Caco-2 (cell line): ENCODE measurements around the gene SLC25A21. TPM values are rescaled to one million over a fixed set of nuclear protein-coding genes. Genes with fewer than 3 reads are reported as not detected.

Experiments used
- BruUV-seq: library from RNA; stranded (reverse); fragments of 400-500 nt; replicated peaks from 2 replicates; lab custom pipeline; 2021; lab: Mats Ljungman, UMichigan
- CTCF ChIA-PET: fragments of 300-600 bp; sonication (Branson Sonifier 250); formaldehyde crosslinking; loops from one replicate; lab custom pipeline; 2022; ENCODE audit warnings: antibody characterized with exemption; lab: Charles Lee
- POLR2A ChIA-PET: fragments of 300-600 bp; sonication (Branson Sonifier 250); formaldehyde crosslinking; loops from one replicate; lab custom pipeline; 2022; ENCODE audit warnings: antibody characterized with exemption; lab: Charles Lee
- DNase-seq, 2 experiments: peaks; one replicate each; pipeline versions ENCODE4 v3.0.0 to v3.0.0-alpha.2; 2020 to 2022
- H3K27me3 ChIP-seq: replicated peaks from 2 replicates; pipeline ENCODE4 v1.6.0; 2011; ENCODE audit warnings: low read length; ENCODE audit not compliant: control insufficient read depth, insufficient read depth
- H3K36me3 ChIP-seq: 2 replicates; pipeline ENCODE4 v1.5.1; 2011; ENCODE audit warnings: low read length; ENCODE audit not compliant: control insufficient read depth, insufficient read depth
- H3K4me1 ChIP-seq: fragments of 250-450 bp; sonication (Bioruptor Pico); 2 replicates; pipeline ENCODE4 v1.5.1; 2020; ENCODE audit warnings: mild to moderate bottlenecking
- H3K4me3 ChIP-seq: 2 replicates; pipeline ENCODE4 v1.5.1; 2011; ENCODE audit warnings: low read depth, mild to moderate bottlenecking, control low read depth, low read length
- H3K9me3 ChIP-seq: fragments of 250-450 bp; sonication (Bioruptor Pico); 2 replicates; pipeline ENCODE4 v1.5.1; 2020; ENCODE audit warnings: mild to moderate bottlenecking, moderate library complexity
- H3K27ac Mint-ChIP-seq: one replicate; pipeline ENCODE4 v1.8.0; 2022; ENCODE audit warnings: mixed read lengths; ENCODE audit not compliant: unreplicated experiment
- H3K27me3 Mint-ChIP-seq: one replicate; pipeline ENCODE4 v1.8.0; 2022; ENCODE audit warnings: mixed read lengths; ENCODE audit not compliant: insufficient read depth, unreplicated experiment
- H3K36me3 Mint-ChIP-seq: one replicate; pipeline ENCODE4 v1.8.0; 2022; ENCODE audit warnings: mild to moderate bottlenecking, mixed read lengths; ENCODE audit not compliant: insufficient read depth, unreplicated experiment
- H3K4me1 Mint-ChIP-seq: one replicate; pipeline ENCODE4 v1.8.0; 2022; ENCODE audit warnings: low read depth, mixed read lengths; ENCODE audit not compliant: unreplicated experiment
- H3K4me3 Mint-ChIP-seq: one replicate; pipeline ENCODE4 v1.8.0; 2022; ENCODE audit warnings: mild to moderate bottlenecking, moderate library complexity, mixed read lengths; ENCODE audit not compliant: unreplicated experiment
- H3K9me3 Mint-ChIP-seq: one replicate; pipeline ENCODE4 v1.8.0; 2022; ENCODE audit warnings: mixed read lengths; ENCODE audit not compliant: unreplicated experiment
- intact Hi-C: fragments of 100-400 bp; cut with micrococcal nuclease; formaldehyde crosslinking; loops from one replicate; pipeline ENCODE4 v1.10.0; 2022; ENCODE audit not compliant: unreplicated experiment
- total RNA-seq: library from RNA; stranded (reverse); gene quantifications from 2 replicates; pipeline ENCODE4 v1.2.3, GENCODE V29; 2022
- TF ChIP-seq, protein P1 (sequence below), 2 experiments: fragments of 200-600 bp in 1 of 2; IDR thresholded peaks; 1 replicate in 1 of 2; 2 replicates in 1 of 2; pipeline versions ENCODE4 v1.5.1 to v1.8.0; 2011 to 2022; ENCODE audit warnings: antibody characterized with exemption in 1 of 2, control low read depth in 1 of 2, inconsistent platforms in 1 of 2, low read depth in 1 of 2, low read length in 1 of 2, mild to moderate bottlenecking in 1 of 2, moderate library complexity in 1 of 2; ENCODE audit not compliant: insufficient read depth in 1 of 2, severe bottlenecking in 1 of 2, unreplicated experiment in 1 of 2

The SLC25A21 gene
- total RNA-seq, 1 experiment from 2014 or later, result 3.2 TPM

DNA sequence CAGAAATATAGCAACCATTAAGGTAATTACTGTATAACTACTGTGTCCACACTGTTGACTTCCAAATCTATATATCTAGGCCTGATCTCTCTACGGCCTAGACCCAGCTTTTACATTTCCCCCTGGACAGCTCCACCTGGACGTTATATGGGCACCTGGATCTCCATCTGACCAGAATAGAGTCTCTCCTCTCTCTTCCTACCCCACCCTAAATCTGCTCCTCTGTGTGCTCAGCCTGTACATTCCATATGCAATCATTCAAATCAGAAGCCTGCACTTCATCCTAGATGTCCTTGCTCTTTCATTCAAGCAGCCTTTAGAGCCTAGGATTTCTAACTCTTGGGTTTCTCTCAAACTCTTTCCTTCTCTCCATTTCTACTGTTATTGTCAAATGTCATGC, 255.7 kb downstream of the SLC25A21 start:
- Mint-ChIP-seq H3K36me3 (no peaks in the 10 kb centered on the region), H3K9me3 (no peaks in the 10 kb centered on the region), H3K27ac (no peak overlapping the region), H3K4me1 (no peaks in the 10 kb centered on the region), H3K27me3 (no peaks in the 10 kb centered on the region), H3K4me3 (no peak overlapping the region)
- no peak for DNase-seq
- no peaks in the 10 kb centered on the region for H3K27me3 ChIP-seq
- TF ChIP-seq, protein P1, sequence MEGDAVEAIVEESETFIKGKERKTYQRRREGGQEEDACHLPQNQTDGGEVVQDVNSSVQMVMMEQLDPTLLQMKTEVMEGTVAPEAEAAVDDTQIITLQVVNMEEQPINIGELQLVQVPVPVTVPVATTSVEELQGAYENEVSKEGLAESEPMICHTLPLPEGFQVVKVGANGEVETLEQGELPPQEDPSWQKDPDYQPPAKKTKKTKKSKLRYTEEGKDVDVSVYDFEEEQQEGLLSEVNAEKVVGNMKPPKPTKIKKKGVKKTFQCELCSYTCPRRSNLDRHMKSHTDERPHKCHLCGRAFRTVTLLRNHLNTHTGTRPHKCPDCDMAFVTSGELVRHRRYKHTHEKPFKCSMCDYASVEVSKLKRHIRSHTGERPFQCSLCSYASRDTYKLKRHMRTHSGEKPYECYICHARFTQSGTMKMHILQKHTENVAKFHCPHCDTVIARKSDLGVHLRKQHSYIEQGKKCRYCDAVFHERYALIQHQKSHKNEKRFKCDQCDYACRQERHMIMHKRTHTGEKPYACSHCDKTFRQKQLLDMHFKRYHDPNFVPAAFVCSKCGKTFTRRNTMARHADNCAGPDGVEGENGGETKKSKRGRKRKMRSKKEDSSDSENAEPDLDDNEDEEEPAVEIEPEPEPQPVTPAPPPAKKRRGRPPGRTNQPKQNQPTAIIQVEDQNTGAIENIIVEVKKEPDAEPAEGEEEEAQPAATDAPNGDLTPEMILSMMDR (IDR thresholded peaks at IDR 0.05; ENCODE audit: insufficient read depth in 1 of 2, low read depth in 1 of 2, low read length in 1 of 2, severe bottlenecking in 1 of 2, unreplicated experiment in 1 of 2), result no peak
- no peaks in the 10 kb centered on the region for H3K9me3 ChIP-seq
- intact Hi-C loops, result no loop called here
- POLR2A ChIA-PET, result no interaction called here
- H3K36me3 ChIP-seq, result no peaks in the 10 kb centered on the region
- no peak overlapping the region for H3K4me3 ChIP-seq
- BruUV-seq, result no TSS peak
- CTCF ChIA-PET, result no interaction called here
- H3K4me1 ChIP-seq, result no peaks in the 10 kb centered on the region

DNA sequence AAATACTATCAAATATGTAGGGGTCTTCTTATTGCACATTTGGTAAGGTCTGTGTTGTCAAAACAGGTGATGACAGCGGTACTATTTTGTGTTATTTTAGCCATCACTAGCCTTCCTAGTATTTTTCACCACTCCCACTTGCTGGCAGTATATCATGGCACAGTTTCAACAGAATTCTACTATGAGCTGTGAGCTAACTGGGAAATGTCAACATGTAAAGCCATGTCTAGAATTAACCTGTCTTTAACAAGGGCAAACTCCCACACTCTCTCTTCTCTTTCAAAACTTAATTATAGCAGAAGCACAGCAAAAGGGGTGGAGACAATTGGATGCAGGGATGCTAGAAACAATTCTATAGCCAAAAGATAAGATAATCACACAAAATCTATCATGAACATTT, 257.3 kb downstream of the SLC25A21 start:
- Histone ChIP-seq H3K4me1 (no peaks in the 10 kb centered on the region), H3K36me3 (no peaks in the 10 kb centered on the region), H3K4me3 (no peak overlapping the region), H3K27me3 (no peaks in the 10 kb centered on the region), H3K9me3 (no peaks in the 10 kb centered on the region)
- intact Hi-C loops, result no loop called here
- no TSS peak for BruUV-seq
- Mint-ChIP-seq H3K4me3 (no peak overlapping the region), H3K4me1 (no peaks in the 10 kb centered on the region), H3K27me3 (no peaks in the 10 kb centered on the region), H3K9me3 (no peaks in the 10 kb centered on the region), H3K36me3 (no peaks in the 10 kb centered on the region), H3K27ac (no peak overlapping the region)
- ChIA-PET POLR2A (no interaction called here), CTCF (no interaction called here)
- no peak for DNase-seq
- TF ChIP-seq, protein P1 (IDR thresholded peaks at IDR 0.05; ENCODE audit: insufficient read depth in 1 of 2, low read depth in 1 of 2, low read length in 1 of 2, severe bottlenecking in 1 of 2, unreplicated experiment in 1 of 2), result no peak

DNA sequence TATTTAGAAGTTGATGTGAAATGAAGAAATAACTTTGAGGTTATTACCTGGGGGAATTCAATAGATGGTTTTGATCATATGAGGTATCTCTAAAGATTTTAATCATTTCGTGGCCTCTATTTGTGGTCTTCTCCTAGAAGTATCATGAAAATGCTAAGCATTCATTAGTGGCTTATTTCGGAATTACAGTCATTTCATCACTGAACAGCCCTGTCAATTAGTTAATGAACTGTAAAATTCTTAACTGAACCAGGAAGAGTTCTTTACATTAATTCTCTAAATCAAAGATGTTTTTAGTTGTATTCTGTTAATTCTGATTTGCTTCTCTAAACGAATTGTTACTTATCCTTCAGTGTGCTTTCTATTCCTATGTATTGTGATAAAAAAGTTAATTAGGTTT, 261.8 kb downstream of the SLC25A21 start:
- DNase-seq, result no peak
- POLR2A ChIA-PET, result no interaction called here
- Histone ChIP-seq H3K9me3 (no peaks in the 10 kb centered on the region), H3K27me3 (no peaks in the 10 kb centered on the region), H3K4me1 (no peaks in the 10 kb centered on the region), H3K36me3 (no peaks in the 10 kb centered on the region), H3K4me3 (no peak overlapping the region)
- TF ChIP-seq, protein P1 (IDR thresholded peaks at IDR 0.05; ENCODE audit: insufficient read depth in 1 of 2, low read depth in 1 of 2, low read length in 1 of 2, severe bottlenecking in 1 of 2, unreplicated experiment in 1 of 2), result no peak
- Mint-ChIP-seq H3K36me3 (no peaks in the 10 kb centered on the region), H3K4me1 (no peaks in the 10 kb centered on the region), H3K27ac (no peak overlapping the region), H3K9me3 (no peaks in the 10 kb centered on the region), H3K27me3 (no peaks in the 10 kb centered on the region), H3K4me3 (no peak overlapping the region)
- CTCF ChIA-PET, result no interaction called here
- no TSS peak for BruUV-seq
- intact Hi-C loops, result no loop called here
